K562 (cell line): Measurements from ENCODE around the gene ARL3. TPM values are rescaled to one million over a fixed set of nuclear protein-coding genes. Genes with fewer than 3 reads are reported as not detected.

Experiments
- CCNT2 ChIP-seq: IDR thresholded peaks from 2 replicates; pipeline ENCODE4 v1.6.1; 2011; ENCODE audit warnings: borderline replicate concordance, low read depth, mild to moderate bottlenecking, moderate library complexity, mixed read lengths, low read length; ENCODE audit not compliant: insufficient read length; ENCODE audit errors: extremely low read depth
- HNRNPUL1 ChIP-seq: fragments of 200-400 bp; formaldehyde crosslinking; IDR thresholded peaks from 2 replicates; pipeline ENCODE4 v1.6.1; 2017; ENCODE audit warnings: low read length
- KDM1A ChIP-seq, 2 experiments: fragments of 450-650 bp; IDR thresholded peaks; 2 replicates each; pipeline ENCODE4 v1.6.1; 2016; ENCODE audit warnings: mild to moderate bottlenecking in 2 of 2
- MIER1 ChIP-seq: fragments of 450-650 bp; IDR thresholded peaks from 2 replicates; pipeline ENCODE4 v1.6.1; 2016; ENCODE audit warnings: antibody characterized with exemption, mild to moderate bottlenecking, low read depth
- NFE2 ChIP-seq: IDR thresholded peaks from 2 replicates; pipeline ENCODE4 v1.6.1; 2014; ENCODE audit warnings: antibody characterized with exemption, low read depth
- PCBP1 ChIP-seq: fragments of 200-400 bp; formaldehyde crosslinking; IDR thresholded peaks from 2 replicates; pipeline ENCODE4 v1.6.1; 2018; ENCODE audit warnings: mild to moderate bottlenecking, low read depth, low read length; ENCODE audit not compliant: poor library complexity, severe bottlenecking
- RAD21 ChIP-seq, 2 experiments: fragments of 250-450 bp in 1 of 2; fragments of 450-650 bp in 1 of 2; sonication (Bioruptor Pico) in 1 of 2; formaldehyde crosslinking in 1 of 2; IDR thresholded peaks in 1 of 2; conservative IDR thresholded peaks in 1 of 2; 2 replicates each; pipeline versions ENCODE4 v1.4.0 to v1.8.0; 2020 to 2022; ENCODE audit warnings: mild to moderate bottlenecking in 2 of 2, moderate library complexity in 1 of 2
- RBFOX2 ChIP-seq: fragments of 200-400 bp; formaldehyde crosslinking; IDR thresholded peaks from 2 replicates; pipeline ENCODE4 v1.6.1; 2017; ENCODE audit warnings: low read depth, mild to moderate bottlenecking, low read length, moderate library complexity
- ZBTB40 ChIP-seq, 2 experiments: fragments of 450-650 bp in 1 of 2; sonication (generic) in 1 of 2; formaldehyde crosslinking in 1 of 2; IDR thresholded peaks; 2 replicates each; pipeline versions ENCODE4 v1.7.1 to v1.9.0; 2016 to 2022; ENCODE audit warnings: inconsistent platforms in 1 of 2, mild to moderate bottlenecking in 1 of 2, missing genetic modification reagents in 1 of 2
- ZNF431 ChIP-seq: sonication (generic); formaldehyde crosslinking; IDR thresholded peaks from 2 replicates; pipeline ENCODE4 v1.8.0; 2022; ENCODE audit warnings: mild to moderate bottlenecking, missing genetic modification reagents
- polyA plus RNA-seq, 8 experiments: library from polyadenylated mRNA; depleted of rRNA in 4 of 8; stranded (reverse) in 5 of 8; unstranded in 3 of 8; fragments of >200 nt; fragmentation: Nextera tagmentation in 2 of 8; fragmentation: Illumina TruSeq in 1 of 8; extraction: Ambion mirVana in 2 of 8; extraction: Trizol in 1 of 8; gene quantifications; 2 replicates each; pipeline versions ENCODE4 v1.2.1 to v1.2.3, GENCODE V29; 2011 to 2014; ENCODE audit warnings: inconsistent platforms in 1 of 8, missing spikeins in 1 of 8
- total RNA-seq, 7 experiments: library from RNA; depleted of rRNA in 6 of 7; stranded (reverse); fragments of >200 nt in 6 of 7; fragmentation: Illumina TruSeq in 2 of 7; extraction: Trizol in 2 of 7; gene quantifications; 2 replicates each; pipeline versions ENCODE4 v1.2.1 to v1.2.3, GENCODE V29; 2011 to 2021; ENCODE audit warnings: low replicate concordance in 1 of 7
- TF ChIP-seq, protein P1 (sequence below), 3 experiments: fragments of 200-800 bp in 1 of 3; sonication (Bioruptor generic) in 1 of 3; sonication (generic) in 1 of 3; formaldehyde crosslinking in 1 of 3; IDR thresholded peaks; 2 replicates each; pipeline versions ENCODE4 v1.6.1 to v1.8.0; 2016 to 2022; ENCODE audit warnings: mild to moderate bottlenecking in 2 of 3, missing compliant biosample characterization in 2 of 3, missing genetic modification characterization in 2 of 3, missing genetic modification reagents in 1 of 3
- TF ChIP-seq, protein P2 (sequence below): fragments of 250-450 bp; sonication (Bioruptor Pico); IDR thresholded peaks from 2 replicates; pipeline ENCODE4 v1.8.0; 2021; ENCODE audit warnings: borderline replicate concordance, mild to moderate bottlenecking, moderate library complexity; ENCODE audit not compliant: poor library complexity, severe bottlenecking

Gene ARL3
- total and polyA plus RNA-seq, 9 of the 15 experiments (the other 6 are each of a cell fraction or from before 2014, with no cell fraction given), result 2.9 to 8.9 (median 4.8) TPM

DNA sequence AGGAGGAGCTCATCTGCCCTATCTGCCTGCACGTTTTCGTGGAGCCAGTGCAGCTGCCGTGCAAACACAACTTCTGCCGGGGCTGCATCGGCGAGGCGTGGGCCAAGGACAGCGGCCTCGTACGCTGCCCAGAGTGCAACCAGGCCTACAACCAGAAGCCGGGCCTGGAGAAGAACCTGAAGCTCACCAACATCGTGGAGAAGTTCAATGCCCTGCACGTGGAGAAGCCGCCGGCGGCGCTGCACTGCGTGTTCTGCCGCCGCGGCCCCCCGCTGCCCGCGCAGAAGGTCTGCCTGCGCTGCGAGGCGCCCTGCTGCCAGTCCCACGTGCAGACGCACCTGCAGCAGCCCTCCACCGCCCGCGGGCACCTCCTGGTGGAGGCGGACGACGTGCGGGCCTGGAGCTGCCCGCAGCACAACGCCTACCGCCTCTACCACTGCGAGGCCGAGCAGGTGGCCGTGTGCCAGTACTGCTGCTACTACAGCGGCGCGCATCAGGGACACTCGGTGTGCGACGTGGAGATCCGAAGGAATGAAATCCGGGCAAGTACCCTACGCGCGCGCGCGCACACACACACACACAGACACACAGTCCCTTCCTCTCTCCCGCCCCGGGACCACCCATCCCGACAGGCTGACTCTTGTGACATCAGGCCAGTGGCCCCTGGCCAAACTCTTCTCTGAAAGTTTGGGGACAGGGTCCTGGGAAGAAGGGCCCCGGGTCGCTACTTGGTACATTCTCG is 69.4 kb downstream of the ARL3 start (continued):
- TF ChIP-seq ZBTB40 (IDR thresholded peaks at IDR 0.05) (no peak), ZBTB40 (CRISPR knock-in tag; IDR thresholded peaks at IDR 0.05) (0 out of 2 replicates have a peak, but pooled peaks have one; percentile 35), NFE2 (no peak), PCBP1 (peak; percentile 79), ZNF431 (CRISPR knock-in tag) (0 out of 2 replicates have a peak, but pooled peaks have one; percentile 45), RAD21 (CRISPR knock-in tag; conservative IDR thresholded peaks at IDR 0.05 in 1 of 2, IDR thresholded peaks at IDR 0.05 in 1 of 2) (peak in 1 of 2 experiments; percentile 31; a peak in 3 of 4 replicates), MIER1 (no peak), CCNT2 (peak; percentile 53), HNRNPUL1 (no peak), RBFOX2 (peak; percentile 49), KDM1A (IDR thresholded peaks at IDR 0.05) (peak in 1 of 2 experiments; percentile 35; a peak in 1 of 4 replicates)
- TF ChIP-seq, protein P1, sequence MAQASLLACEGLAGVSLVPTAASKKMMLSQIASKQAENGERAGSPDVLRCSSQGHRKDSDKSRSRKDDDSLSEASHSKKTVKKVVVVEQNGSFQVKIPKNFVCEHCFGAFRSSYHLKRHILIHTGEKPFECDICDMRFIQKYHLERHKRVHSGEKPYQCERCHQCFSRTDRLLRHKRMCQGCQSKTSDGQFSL (CRISPR knock-in tag; IDR thresholded peaks at IDR 0.05), result 0 out of 2 replicates have a peak, but pooled peaks have one; percentile 13
- TF ChIP-seq, protein P1 (tag; IDR thresholded peaks at IDR 0.05), result no peak
- TF ChIP-seq, protein P2, sequence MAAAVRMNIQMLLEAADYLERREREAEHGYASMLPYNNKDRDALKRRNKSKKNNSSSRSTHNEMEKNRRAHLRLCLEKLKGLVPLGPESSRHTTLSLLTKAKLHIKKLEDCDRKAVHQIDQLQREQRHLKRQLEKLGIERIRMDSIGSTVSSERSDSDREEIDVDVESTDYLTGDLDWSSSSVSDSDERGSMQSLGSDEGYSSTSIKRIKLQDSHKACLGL (CRISPR knock-in tag), result peak; percentile 15
